GM21529 (cell line): ENCODE measurements around the gene SNX2.
"Not testable (repeated sequence)": the region's sequence is repeated elsewhere in the genome, so short reads cannot be mapped to it uniquely, and the experiment has no call there.

Source experiments
- ATAC-seq: cut with Tn5 transposase; IDR thresholded peaks from one replicate; pipeline ENCODE4 v1.9.1; 2021; ENCODE audit not compliant: unreplicated experiment

The SNX2 gene, protein sequence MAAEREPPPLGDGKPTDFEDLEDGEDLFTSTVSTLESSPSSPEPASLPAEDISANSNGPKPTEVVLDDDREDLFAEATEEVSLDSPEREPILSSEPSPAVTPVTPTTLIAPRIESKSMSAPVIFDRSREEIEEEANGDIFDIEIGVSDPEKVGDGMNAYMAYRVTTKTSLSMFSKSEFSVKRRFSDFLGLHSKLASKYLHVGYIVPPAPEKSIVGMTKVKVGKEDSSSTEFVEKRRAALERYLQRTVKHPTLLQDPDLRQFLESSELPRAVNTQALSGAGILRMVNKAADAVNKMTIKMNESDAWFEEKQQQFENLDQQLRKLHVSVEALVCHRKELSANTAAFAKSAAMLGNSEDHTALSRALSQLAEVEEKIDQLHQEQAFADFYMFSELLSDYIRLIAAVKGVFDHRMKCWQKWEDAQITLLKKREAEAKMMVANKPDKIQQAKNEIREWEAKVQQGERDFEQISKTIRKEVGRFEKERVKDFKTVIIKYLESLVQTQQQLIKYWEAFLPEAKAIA

DNA sequence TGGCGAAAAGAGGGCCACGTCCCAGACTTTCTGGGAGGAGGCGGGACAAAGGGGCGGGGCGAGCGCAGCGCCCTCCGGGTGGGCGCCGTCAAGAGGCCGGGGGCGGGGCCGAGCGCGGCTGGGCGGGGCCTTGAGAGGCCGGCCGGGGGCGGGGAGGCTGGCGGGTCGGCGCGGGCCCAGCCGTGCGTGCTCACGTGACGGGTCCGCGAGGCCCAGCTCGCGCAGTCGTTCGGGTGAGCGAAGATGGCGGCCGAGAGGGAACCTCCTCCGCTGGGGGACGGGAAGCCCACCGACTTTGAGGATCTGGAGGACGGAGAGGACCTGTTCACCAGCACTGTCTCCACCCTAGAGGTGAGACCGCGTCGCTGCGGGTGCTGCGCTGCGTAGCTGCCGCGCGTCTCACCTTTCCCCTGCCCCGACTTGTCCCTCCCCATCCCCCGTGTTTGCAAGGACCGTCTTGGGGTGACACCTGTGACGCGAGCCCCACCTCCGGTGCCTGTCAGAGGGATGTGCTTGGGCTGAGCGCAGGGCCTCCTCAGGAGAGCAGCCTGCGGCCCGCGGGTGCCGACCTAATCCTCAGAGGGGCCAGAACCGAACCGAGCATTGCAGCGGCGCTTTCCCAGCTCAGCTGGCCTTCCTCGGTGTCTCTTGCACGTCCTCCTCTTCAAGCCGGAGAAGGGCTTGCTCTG, at the start of gene SNX2:
SNX2 (plus strand) TSS at position 220 of the 689 bp plus-strand sequence; CDS start at position 244, 24 bp downstream.
- peak; percentile 85 for ATAC-seq

DNA sequence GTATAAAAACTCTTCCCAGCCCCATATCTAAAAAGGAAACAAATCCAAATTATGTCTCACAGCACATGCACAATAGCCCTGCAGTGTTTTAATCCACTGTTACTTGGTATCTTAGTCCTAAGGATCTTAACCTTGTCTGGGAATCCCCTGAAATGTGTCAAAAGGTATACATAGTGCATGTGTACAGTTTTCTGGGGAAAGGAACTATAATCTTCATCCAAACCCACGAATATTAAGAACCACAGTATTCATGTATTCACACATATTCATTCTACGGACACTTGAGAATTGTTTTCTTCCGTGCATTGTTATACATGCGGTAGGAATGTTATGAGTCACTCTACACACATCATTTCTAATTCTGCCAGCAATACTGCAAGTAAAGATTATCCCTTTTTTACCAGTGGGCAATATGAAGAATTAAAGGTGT, 47.8 kb upstream of the SNX2 start:
- ATAC-seq, result peak; percentile 50

DNA sequence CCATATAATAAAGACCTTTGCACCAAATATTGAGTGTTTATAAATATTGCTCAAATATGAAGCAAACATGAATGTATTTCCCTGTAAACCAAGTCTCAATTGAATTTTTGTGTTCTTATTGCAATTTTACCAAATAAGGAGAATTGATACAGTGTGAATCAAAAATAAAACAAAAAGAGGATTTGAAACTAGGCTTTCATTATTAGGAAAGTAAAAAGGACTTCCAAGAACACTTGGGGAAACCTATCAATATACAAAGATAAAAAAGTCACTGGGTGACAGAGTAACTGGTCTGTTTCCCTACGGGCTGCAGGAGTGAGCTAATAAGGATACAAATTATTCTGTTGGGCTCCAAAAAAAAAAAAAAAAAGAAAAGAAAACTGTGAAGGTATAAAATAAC, 44.8 kb upstream of the SNX2 start:
- peak; percentile 39 for ATAC-seq

DNA sequence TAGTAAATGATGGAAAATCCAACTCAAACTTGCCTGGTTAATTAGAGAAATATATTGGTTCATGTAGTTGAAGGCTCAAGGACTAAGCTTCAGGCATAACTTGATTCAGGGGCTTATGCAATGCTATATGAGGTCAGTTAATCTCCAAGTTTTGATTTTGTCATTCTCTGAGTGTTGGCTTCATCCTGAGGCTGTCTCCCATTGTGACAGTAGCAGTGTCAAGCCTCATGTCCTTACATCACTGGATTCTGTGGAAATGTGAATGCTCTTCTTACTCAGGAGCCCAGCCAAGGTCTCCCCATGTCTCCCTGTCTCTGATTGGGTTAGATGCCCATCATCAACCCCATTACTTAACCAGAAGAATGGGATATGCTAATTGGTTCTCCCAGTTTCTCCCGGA, 44.4 kb upstream of the SNX2 start:
- ATAC-seq, result no peak

DNA sequence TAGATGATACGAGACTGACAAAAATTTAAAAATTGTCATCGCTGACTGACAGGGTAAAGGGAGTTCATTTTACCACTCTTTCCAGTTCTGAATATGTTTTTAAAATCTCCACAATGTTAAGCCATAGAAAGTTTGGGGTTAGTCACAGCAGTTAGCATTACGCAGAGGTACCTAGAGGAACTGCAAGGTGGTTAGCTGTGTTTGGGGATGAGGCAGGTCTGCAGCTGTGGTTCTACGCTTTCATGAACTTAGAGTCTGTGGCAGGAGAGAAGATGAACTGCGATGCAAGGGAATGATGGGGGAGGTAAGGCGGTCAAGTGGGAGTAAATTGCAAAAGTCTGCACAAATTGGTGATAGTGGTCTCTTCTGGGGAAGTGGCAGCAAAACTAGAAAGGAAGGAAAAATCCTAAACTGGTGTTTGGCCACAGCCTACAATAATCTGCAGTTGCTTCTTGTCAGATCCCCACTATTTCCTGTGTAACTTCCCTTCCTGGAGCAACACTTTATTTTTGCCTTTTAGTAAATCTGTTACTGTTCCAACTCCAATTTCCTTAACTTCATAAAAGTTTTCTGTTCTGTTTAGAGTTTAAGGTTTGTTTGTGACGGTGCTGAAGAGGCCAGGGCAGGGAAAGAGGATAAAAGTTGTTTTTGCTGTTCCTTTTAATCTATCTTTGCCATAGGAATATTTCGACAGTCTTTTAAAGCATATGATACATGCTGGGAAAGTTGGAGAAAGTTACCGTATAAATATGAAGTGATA, 38.6 kb upstream of the SNX2 start:
- peak; percentile 94 for ATAC-seq

DNA sequence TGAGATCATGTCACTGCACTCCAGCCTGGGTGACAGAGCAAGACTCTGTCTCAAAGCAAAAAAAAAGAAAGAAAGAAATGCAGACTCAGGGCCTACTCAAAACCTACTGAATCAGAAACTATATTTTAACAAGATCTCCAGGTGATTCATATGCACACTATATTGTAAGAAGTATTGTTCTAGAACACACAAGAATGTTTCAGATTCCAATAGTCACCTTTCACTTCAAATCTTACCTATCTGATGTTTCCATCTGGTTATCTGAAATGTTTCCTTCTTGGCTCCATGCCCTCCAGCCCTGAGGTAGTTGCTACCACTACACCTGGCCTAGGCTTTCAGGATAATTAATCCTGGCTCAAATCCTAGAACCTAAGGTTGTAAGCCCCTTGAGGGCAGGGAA, 36.8 kb upstream of the SNX2 start:
- no peak for ATAC-seq

DNA sequence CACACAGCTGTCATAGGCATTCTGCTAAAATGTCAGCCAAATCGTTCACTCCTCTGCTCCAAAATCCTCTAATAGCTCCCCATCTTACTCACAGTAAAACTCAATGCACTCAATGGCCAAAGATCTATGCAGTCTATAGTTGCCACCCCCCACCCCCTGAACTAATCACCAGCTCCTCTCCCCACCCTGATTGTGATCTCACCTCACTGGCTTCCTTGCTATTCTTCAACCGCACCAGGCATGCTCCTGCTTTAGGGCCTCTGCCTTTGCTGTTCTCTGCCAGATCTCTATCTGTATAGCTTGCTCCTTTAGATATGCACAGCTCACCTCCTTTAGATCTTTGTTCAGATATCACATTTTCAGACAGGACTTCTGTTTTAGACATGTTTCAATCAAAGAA, 33.2 kb upstream of the SNX2 start:
- ATAC-seq, result no peak

DNA sequence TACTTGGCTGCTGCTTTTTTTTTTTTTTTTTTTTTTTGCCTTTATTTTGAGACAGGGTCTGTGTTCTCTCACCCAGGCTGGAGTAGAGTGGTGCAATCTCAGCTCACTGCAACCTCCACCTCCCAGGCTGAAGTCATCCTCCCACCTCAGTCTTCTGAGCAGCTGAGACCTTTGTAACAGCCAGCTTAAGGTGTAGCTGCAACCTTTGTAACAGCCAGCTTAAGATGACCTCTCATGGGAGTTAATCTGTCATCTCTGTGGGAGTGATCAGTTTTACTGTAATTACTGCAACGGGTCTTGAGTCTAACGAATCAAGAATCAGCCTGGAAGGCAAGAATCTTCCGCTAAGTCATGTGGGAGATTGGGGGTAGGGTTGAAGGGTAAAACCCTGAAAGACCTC, 31.6 kb upstream of the SNX2 start:
- ATAC-seq, result no peak

DNA sequence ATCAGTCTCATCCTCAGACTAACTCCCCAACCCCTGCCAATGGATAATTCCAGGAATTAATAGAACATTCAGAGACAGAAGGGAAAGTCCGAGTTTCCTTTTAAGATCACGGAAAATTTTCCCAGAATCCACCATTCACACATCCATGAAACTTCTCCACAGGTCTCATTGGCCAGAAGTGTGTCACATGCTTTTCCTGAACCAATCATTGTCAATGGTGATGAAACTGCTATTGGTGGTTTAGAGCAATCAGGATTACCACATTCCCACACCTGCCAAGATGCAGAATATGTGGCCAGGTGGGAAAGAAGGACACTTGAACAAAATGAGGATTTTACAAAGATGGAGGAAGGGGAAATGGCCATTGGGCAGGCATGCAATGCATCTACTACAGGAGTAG, 29.3 kb upstream of the SNX2 start:
- no peak for ATAC-seq

DNA sequence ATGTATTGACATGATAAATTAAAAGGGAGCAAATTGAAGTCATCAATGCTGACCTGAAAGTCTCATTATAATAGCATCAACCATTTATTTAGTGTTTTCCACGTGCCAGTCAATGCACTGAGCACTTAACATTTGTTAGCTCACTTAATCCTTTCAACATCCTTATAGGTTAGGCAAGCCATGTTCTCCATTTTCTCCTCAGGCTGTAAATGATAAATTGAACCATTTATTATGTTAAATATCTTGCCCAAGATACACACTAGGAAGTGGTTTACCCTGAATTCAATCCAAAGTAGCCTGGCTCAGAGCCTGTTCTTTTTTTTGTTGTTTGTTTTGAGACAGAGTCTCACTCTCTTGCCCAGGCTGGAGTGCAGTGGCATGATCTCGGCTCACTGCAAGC, 25.0 kb upstream of the SNX2 start:
- ATAC-seq, result no peak

DNA sequence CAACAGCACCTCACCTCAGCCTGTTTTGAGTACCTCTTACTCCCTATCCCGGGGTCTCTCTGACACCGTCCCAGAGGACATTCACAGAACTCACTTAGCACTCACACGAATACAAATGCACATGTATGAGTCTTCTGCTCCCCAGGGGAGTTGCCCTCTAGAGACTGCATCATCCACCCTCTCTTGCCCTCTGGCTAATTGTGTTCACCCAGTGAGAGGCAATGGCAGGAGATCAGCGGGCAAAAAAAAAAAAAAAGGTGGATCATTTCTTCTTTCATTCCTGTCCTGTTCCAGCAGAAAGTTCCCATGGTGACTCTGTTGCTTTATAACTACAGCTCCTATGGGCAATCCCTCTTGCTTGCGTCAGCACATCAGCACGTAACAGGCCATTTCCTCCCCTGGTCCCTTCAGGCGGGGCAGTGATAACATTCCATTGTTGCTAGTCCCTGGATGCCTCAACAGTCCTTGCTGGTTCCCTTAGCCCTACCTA, 23.5 kb upstream of the SNX2 start:
- ATAC-seq, result no peak

DNA sequence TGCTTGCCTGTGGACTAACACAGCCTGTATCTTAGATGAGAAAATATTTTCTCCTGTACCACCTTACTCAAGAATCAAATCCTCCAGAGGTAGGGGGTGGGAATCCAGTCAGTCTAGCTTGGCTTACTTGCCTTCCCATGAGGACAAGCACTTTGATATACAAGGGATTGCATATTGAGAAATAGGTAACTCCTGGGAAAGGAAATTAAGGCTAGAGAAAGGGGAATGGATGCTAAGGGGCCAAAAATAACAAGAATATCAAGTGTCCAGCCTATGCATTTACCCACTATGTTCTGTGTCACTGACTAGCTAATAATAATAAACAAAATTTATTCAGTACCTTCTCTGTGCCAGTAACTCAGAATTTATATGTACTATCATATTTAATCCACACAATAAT, 21.4 kb upstream of the SNX2 start:
- no peak for ATAC-seq

DNA sequence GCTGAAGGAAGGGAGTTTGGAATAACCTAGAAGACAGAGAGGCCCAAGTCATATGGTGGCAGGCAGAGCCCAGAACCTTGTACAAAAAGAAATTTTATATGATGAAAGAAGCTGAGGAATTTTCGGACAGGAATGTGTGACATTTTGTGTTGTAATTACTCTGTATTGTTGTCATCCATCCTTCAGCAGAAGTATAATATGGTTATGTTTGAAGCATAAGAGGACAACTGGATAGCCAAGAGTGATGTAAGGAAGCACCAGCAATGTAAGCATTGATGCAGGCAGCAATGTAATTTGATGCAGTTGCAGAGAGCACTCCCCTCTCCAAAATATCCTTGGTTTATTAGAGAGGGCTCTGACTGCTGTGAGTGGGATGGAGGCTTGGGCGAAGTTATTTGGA, 19.1 kb upstream of the SNX2 start:
- no peak for ATAC-seq

DNA sequence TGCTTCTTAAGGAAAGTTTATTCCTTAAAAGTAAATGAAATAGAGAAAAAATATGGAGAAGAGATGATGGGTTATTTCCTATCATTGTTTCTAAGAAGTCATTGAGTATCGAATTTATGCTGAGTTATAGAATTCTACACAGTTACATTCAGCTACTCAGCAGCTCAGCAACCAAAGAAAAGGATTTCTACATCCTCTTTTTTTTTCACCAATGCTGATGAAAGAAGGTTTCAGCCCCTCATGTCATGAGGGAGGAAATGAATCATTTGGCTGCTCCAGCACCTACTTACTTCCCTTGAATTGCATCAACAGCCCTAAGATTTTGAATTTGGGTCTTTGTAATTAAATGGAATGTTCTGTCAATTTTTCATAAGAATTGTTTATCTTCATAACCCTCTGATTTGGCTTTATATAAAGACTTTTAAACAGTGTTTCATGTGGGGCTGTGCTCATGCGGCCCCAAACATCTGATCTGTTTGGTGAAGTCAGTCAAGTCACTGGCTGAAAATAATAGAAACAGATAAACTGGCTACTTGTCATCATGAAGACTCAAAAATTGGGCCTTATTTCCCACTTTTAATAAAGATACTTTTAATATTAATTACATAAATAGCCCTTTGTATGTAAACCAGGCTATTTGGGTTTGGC, 18.5 kb upstream of the SNX2 start:
- ATAC-seq, result peak; percentile 88

DNA sequence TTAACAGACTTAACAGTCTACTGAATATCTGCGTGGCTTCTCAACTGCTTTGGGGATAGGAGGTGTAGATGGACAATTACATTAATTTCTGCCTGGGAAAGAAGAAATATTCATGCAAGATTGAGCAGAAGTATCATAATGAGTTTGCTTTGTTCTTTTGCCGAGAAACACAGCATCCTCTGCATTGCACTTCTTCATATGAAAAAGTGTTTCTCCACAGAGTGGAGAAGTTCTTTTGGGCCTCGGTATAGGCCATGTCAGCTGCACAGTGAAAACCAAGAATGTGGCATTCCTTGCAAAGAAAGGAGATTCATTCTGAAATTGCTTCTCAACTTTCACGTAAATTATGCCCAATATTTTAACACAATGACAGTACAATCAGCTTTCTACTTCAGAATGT, 17.6 kb upstream of the SNX2 start:
- peak; percentile 67 for ATAC-seq

DNA sequence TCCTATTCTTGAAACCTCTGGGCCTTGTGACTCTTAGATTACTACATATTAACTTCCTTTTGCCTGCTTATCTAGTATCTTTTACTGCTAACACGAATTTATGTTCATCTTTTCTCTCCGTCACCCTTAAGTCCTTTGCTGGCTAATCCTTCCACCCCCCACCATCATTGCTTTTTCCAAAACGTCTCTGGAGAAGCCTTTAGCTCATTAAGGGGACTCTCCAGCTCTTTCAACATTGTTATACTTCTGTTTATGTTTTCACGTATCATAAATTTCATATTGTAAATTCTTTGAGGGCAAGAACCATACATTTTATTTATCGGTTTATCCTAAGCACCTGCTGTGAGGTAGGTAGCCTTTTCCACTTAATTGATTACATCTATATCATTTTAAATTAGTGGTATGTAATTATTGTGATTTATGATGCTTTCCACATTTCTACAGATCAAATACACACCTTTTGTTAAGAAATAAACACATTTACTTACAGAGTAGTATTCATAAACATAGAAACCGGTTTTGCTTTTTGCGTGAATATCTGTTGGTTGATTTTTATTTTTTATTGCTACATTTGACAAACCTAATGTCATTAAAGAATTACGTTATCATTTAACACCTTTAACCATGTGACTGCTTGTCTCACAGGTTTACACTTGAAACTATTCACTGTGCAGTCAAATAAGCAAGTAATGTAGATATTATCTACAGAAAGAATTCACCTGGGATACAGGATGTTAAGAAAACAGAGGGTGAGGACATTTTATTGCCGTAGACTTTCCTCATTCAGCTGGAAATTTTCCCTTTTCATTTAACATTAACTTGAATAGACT, 15.4 kb upstream of the SNX2 start:
- no peak for ATAC-seq

DNA sequence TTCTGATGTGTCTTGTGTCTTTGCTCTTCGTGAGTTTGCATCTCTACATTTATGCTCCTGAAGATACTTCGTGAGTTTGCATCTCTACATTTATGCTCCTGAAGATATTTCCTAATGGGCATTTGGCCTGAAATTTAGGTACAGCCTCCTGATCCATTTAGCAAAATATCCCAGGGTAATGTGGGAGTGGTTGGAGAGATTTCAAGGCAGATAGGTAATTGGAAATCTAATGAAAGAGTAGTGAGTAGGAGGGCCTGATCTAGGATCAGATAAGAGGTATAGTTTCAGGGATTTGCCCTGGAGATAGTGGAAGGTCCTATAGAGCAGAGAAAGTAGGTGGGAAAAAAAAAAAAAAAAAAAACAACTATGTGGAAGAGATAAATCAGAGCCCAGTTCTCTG, 14.6 kb upstream of the SNX2 start:
- no peak for ATAC-seq

DNA sequence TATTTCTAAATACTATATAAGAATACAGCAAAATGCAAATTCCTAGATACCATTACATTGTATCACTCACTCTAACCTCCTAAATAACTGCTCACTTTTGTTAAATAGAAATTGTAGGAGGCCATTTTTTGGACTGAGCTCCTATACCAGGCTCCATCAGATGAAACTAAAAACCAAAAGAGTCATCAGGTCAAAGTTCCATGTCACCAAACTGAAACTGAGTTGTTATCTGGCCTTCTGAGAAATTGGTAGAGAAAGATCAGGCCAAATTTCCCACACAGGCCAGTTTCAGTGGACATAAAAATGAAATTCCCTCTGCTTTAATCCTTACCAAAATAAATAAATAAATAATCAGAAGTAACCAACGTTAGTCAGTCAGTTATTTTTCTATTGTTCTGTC, 13.8 kb upstream of the SNX2 start:
- ATAC-seq, result no peak

DNA sequence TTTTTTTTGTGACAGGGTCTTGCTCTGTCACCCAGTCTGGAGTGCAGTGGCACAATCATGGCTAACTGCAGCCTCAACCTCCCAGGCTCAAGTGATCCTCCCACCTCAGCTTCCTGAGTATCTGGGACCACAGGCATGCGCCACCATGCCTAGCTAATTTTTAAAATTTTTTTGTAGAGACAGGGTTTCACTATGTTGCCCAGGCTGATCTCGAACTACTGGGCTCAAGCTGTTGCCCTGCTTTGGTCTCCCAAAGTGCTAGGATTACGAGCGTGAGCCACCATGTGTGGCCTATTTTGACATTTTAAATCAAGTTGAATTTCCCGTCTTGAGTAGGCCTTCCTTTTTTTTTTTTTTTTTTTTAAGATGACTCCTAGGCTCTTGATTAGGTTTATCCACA, 13.0 kb upstream of the SNX2 start:
- ATAC-seq, result not testable (repeated sequence)

DNA sequence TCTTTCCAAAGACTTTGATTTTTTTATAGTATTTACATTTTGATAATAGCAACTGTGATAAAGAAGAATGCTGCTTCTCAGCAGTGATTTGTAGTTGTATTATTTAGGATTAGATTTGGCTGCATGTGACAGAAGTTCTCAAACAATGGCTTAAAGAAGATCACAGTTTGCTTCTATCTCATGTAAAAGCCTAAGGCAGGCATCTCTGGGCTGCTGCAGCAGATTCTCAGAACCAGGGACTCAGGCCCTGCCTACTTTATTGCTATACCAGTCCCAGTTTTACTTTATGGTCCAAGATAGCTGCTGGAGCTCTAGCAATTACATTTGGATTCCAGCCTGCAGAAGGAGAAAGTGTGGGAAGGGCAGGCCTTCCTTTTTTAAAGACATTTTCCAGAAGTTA, 8.8 kb upstream of the SNX2 start:
- no peak for ATAC-seq
